ENCODE data around the gene PTGES2. TPM values are rescaled to one million over a fixed set of nuclear protein-coding genes. Genes with fewer than 3 reads are reported as not detected.

Gene PTGES2
- total RNA-seq, 1 donor from 2014 or later: 44.1 TPM

GRCh38 chr9:128121924-128122808, 5.4 kb downstream of the PTGES2 start:
- Histone ChIP-seq H3K27me3 (ENCODE audit: insufficient read depth, low read length) (no peaks in the 10 kb centered on the region), H3K27ac (ENCODE audit: low read depth, low read length) (no peak overlapping the region), H3K36me3 (ENCODE audit: insufficient read depth, low read length) (peaks cover 3% of the 10 kb centered on the region), H3K9ac (ENCODE audit: low read length) (no peak overlapping the region), H3K4me1 (ENCODE audit: insufficient read depth, low read length) (peaks cover 9% of the 10 kb centered on the region), H3K4me2 (ENCODE audit: low read length) (no peak overlapping the region), H3K79me2 (ENCODE audit: insufficient read depth, low read length) (peaks cover 25% of the 10 kb centered on the region), H2AFZ (ENCODE audit: low read depth, low read length) (no peak overlapping the region), H3K9me3 (ENCODE audit: insufficient read depth, low read depth, low read length) (no peaks in the 10 kb centered on the region), H4K20me1 (ENCODE audit: insufficient read depth, low read length) (peaks cover 27% of the 10 kb centered on the region), H3K4me3 (ENCODE audit: insufficient read depth, low read depth, low read length) (no peak overlapping the region)
- Mint-ChIP-seq H3K36me3 (ENCODE audit: low read depth, unreplicated experiment) (peaks cover 4% of the 10 kb centered on the region), H3K9me3 (ENCODE audit: unreplicated experiment) (no peaks in the 10 kb centered on the region), H3K4me3 (ENCODE audit: unreplicated experiment) (no peak overlapping the region), H3K27ac (ENCODE audit: unreplicated experiment) (no peak overlapping the region), H3K4me1 (ENCODE audit: low read depth, unreplicated experiment) (peaks cover 7% of the 10 kb centered on the region), H3K27me3 (ENCODE audit: low read depth, unreplicated experiment) (no peaks in the 10 kb centered on the region)
- DNase-seq (ENCODE audit: low read depth) (no peak), FAIRE-seq (no peak)
- TF ChIP-seq, protein P1, sequence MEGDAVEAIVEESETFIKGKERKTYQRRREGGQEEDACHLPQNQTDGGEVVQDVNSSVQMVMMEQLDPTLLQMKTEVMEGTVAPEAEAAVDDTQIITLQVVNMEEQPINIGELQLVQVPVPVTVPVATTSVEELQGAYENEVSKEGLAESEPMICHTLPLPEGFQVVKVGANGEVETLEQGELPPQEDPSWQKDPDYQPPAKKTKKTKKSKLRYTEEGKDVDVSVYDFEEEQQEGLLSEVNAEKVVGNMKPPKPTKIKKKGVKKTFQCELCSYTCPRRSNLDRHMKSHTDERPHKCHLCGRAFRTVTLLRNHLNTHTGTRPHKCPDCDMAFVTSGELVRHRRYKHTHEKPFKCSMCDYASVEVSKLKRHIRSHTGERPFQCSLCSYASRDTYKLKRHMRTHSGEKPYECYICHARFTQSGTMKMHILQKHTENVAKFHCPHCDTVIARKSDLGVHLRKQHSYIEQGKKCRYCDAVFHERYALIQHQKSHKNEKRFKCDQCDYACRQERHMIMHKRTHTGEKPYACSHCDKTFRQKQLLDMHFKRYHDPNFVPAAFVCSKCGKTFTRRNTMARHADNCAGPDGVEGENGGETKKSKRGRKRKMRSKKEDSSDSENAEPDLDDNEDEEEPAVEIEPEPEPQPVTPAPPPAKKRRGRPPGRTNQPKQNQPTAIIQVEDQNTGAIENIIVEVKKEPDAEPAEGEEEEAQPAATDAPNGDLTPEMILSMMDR (IDR thresholded peaks at IDR 0.05; ENCODE audit: insufficient read depth, low read depth, low read length): no peak
- no peak for TF ChIP-seq EZH2 (IDR thresholded peaks at IDR 0.05; ENCODE audit: insufficient read depth, low read length)

- H3K27me3 Mint-ChIP-seq (ENCODE audit: low read depth, unreplicated experiment): no peaks in the 10 kb centered on the region
- no peak overlapping the region for H3K27ac ChIP-seq (ENCODE audit: low read depth, low read length)
Observed at GRCh38 chr9:128121466-128121810, 6.1 kb downstream of the PTGES2 start.

More at GRCh38 chr9:128121466-128121810, 6.1 kb downstream of the PTGES2 start:
- H3K4me3 Mint-ChIP-seq (ENCODE audit: unreplicated experiment): no peak overlapping the region
- no peaks in the 10 kb centered on the region for H3K9me3 ChIP-seq (ENCODE audit: insufficient read depth, low read depth, low read length)
- no peak overlapping the region for H3K27ac Mint-ChIP-seq (ENCODE audit: unreplicated experiment)
- no peak overlapping the region for H3K4me3 ChIP-seq (ENCODE audit: insufficient read depth, low read depth, low read length)
- no peak overlapping the region for H3K4me2 ChIP-seq (ENCODE audit: low read length)
- no peaks in the 10 kb centered on the region for H3K27me3 ChIP-seq (ENCODE audit: insufficient read depth, low read length)
- peaks cover 27% of the 10 kb centered on the region for H4K20me1 ChIP-seq (ENCODE audit: insufficient read depth, low read length)
- H3K9ac ChIP-seq (ENCODE audit: low read length): no peak overlapping the region
- TF ChIP-seq, protein P1 (IDR thresholded peaks at IDR 0.05; ENCODE audit: insufficient read depth, low read depth, low read length): no peak
- TF ChIP-seq EZH2 (IDR thresholded peaks at IDR 0.05; ENCODE audit: insufficient read depth, low read length): no peak
- peaks cover 7% of the 10 kb centered on the region for H3K4me1 Mint-ChIP-seq (ENCODE audit: low read depth, unreplicated experiment)
- FAIRE-seq: no peak
- H3K9me3 Mint-ChIP-seq (ENCODE audit: unreplicated experiment): no peaks in the 10 kb centered on the region
- peaks cover 4% of the 10 kb centered on the region for H3K36me3 Mint-ChIP-seq (ENCODE audit: low read depth, unreplicated experiment)
- no peak overlapping the region for H2AFZ ChIP-seq (ENCODE audit: low read depth, low read length)
- H3K36me3 ChIP-seq (ENCODE audit: insufficient read depth, low read length): peaks cover 3% of the 10 kb centered on the region
- peaks cover 20% of the 10 kb centered on the region for H3K79me2 ChIP-seq (ENCODE audit: insufficient read depth, low read length)
- no peak for DNase-seq (ENCODE audit: low read depth)
- peaks cover 9% of the 10 kb centered on the region for H3K4me1 ChIP-seq (ENCODE audit: insufficient read depth, low read length)
